ENCODE data around the gene SYTL5. TPM values are rescaled to one million over a fixed set of nuclear protein-coding genes. Genes with fewer than 3 reads are reported as not detected.

Gene SYTL5
- total RNA-seq, 1 experiment from 2014 or later: 4.3 TPM

DNA sequence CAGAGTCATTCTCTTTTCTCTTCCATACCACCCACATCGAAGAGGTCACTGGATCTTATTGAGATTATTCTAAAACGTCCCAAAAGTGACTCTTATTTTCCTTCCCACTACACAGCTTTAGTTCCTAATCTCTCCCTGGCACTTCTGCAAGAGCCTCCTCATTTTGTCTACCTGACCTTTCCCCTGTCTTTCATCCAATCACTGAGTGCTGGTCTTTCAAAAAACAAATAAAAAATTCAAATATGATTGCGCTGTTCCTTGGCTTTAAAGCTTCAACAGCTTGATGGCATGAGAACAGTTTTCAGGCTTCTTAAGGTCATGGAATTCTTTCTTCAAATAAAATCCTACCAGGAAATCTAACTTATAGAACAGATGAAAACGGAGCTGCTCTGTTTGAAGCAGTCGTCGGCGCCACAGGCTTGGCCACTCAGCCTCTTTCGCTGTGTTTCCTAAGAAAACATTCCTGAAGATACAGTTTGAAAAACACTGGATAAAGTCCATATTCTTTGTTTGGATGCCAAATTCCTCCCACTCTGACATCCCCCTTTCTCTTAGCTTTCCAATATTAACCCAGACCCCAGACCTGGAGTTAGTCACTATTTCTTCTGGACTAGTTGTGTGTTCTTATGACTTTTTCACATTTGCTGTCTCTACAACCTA, 12.5 kb downstream of the SYTL5 start:
- no peak for DNase-seq (ENCODE audit: low read depth)

DNA sequence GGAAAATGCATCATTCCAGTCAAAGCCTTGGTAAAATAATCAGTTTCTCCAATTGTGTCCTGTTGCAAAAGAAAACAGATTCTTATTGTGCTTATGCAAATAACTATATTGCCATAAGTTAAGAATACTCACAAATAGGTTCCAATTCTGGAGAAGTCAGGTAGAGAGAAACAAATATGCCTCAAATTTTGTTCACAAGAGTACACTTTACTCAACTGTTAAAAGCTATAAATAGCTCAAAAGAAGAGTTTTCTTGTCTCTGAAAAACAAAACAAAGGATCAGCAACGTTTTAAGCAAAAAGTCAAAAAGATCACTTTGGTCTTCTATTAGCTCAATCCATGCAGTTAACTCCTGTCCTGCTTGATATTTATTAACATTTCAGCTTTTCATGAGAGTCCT, 21.9 kb downstream of the SYTL5 start:
- no peak for DNase-seq (ENCODE audit: low read depth)

DNA sequence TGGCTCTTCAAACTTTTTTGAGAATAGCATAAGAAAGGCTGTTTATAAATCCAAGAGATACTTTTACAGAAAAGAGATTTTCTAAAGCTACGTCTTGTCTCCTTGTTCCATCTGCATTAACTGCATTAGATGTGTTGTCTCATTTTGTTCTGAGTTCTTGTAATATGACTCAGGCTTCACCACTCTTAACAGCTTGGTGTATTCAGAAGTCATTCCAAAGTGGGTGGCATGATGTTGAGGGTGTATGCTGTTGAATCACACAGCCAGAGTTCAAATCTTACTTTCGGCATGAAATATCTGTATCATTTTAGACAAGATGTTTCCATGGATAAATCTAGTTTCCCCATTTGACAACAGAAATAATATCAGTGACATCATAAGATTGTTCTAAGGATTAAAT, 30.1 kb downstream of the SYTL5 start:
- DNase-seq (ENCODE audit: low read depth): peak; percentile 38

DNA sequence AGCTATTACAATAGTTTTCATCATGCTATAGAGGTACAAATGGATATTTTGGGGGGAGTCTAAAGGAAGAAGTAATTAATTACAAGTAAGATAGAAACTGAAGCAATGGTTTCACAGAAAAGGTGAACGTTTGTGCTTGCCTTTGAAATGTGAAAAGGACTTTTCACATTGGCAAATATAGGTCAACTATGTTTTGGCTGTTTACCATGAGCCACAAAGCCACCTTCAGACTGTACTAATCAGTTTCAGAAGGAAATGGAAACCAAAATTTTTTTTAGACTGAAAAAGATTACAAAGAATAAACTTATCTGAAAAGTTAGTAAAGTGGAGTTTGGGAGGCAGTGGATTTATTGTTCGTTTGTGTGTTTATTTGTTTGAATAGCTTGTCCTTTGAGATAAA, 32.1 kb downstream of the SYTL5 start:
- DNase-seq (ENCODE audit: low read depth): no peak

DNA sequence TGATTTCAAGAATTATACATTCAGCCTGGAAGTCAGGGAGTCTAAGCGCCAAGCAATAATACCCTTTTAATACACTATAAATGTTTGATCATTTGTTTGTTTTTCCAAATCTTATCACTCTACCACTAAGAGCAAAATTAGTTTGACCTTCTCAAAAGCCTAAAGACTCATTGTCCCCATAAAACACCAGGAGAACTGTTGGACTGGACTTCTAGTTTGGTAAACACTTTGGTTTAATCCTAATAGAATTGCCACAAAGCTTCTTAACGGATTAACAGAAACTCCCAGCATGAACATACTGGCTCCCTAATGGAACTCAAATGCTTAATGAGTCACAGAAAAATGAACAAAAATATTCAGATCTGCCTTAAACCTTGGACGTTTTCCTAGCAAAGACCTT, 34.9 kb downstream of the SYTL5 start:
- no peak for DNase-seq (ENCODE audit: low read depth)

GRCh38 chrX:38044701-38045100, 38.3 kb downstream of the SYTL5 start:
- no peak for DNase-seq (ENCODE audit: low read depth)

DNA sequence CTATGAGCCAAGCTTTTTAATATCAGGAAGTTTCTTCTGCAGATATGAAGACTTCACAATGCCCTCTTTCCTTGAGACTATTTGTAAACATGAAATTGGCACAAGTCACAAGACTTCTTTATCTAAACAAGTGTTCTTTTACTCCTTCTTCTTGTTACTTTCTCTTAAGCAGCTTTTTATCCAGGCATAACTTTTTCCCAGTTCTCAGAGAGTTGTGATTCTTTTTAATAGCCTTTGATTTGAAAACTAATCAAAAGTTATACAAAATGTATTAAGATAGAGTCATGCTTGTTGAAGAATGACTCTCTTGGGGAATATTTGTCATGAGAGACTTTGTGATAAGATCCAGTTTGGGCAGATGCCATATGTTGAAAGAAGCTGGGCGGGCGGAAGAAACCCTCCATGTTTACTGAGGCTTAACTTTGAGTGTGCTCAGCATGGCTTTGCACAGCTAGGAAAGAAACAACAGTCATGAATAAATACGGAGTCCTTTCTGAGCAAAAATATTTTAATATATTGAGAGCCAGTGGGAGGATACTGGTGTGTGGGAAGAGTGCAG, 39.3 kb downstream of the SYTL5 start:
- no peak for DNase-seq (ENCODE audit: low read depth)

DNA sequence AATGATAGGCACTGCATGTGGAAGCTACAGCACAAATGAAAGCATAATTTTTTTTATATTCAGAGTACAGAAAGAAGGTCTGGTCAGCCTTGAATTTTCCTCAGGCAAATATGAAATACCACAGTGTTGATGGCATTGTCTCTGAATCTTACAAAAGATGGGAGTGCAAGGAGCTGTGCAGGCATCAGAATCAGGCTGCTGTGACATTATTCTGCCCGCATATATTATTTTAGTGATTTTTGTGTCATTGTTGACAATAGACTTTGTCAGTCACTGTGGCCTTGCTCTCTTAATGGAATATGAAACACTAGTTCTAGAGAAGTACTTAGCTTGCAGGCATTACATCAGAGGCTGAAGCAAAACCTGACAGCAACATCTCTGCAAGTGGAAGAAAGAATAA, 42.5 kb downstream of the SYTL5 start:
- DNase-seq (ENCODE audit: low read depth): no peak

GRCh38 chrX:38050806-38051205, 44.5 kb downstream of the SYTL5 start:
- no peak for DNase-seq (ENCODE audit: low read depth)

GRCh38 chrX:38052096-38052495, 45.7 kb downstream of the SYTL5 start:
- peak; percentile 95 for DNase-seq (ENCODE audit: low read depth)

DNA sequence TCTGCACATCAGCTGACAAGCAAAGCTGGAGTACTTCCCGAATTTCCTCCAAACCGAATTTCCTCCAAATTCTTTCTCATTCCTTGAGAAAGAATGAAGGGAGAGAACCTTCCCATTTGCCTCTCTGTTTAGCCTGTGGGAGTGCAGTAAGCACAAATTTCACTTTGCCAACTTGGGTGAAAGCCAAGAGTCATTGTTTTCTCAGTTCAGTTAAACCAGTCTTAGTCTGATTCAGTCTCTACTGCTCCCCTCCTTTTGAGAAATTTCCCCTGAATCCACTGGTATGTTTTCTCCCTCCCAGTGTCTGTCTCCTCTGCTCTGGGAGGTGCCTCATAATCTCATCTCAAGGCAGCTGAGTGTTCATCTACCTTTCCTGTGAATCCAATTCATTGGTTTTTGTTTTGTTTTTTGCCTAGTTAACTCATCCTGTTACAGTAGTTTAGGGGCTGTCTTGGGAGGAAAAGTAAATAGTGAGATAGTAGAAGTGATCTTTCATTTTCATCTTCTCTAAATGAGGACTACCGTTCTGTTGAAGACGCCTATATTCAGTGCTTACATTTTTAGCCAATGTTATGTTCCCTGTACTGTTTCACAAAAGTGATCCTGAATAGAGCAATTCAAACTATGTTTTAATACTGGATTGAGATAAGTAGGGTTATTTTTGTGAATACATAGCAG, 49.0 kb downstream of the SYTL5 start:
- DNase-seq (ENCODE audit: low read depth): peak; percentile 86

GRCh38 chrX:38060331-38060878, 54.1 kb downstream of the SYTL5 start:
- peak; percentile 84 for DNase-seq (ENCODE audit: low read depth)

DNA sequence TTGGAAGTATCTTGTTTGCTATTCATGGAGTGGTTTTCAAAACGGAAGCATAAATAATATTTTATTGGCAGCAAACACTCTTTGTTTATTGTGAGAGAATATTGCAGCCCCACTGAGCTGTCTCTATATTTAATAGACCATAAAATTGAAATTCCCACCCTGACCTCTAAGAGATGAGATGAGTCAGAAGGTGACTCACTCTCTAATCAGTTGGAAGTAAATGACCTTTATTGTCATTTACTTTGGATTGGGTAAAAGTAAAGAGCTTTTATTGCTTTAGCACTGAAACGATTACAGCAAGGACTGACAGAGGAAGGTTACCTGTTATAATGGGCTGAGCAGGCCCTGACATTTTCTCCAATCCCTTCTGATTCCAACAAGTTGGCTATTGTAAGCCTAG, 55.0 kb downstream of the SYTL5 start:
- peak; percentile 86 for DNase-seq (ENCODE audit: low read depth)

DNA sequence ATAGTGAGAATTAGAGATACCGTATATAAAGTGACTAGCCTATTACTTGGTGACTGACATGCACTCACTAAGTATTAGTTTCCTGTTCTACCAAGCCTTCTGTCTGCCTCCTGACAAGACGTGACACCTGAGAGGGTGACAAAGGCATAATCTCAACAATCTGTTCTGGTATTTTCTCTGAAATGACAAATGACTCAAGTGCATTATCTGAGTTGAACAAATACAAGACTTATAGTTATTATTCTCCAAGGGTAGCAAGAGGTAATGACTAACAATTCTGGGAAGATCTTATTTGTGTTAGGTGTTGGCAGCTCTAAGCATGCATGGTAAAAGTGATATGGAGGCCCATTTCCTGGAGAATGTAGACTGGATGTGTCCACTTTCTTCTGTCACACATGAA, 60.6 kb downstream of the SYTL5 start:
- DNase-seq (ENCODE audit: low read depth): no peak

DNA sequence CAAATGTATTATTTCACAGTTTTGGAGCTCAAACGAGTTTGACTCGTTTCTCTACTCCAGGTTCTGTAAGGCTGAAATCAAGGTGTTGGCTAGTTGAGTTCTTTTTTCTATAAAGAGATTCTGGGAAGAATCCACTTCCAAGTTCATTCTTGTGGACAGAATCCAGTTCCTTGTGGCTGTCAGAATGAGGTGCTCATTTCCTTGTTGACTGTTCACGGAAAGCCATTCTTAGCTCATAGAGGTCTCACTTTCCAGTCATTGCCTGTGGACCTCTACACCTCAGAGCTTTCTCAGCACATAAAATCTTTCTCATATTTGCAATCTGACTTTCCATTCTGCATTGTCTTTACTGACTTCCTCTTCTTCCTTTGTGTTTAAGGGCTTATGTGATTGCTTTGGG, 62.9 kb downstream of the SYTL5 start:
- DNase-seq (ENCODE audit: low read depth): no peak

DNA sequence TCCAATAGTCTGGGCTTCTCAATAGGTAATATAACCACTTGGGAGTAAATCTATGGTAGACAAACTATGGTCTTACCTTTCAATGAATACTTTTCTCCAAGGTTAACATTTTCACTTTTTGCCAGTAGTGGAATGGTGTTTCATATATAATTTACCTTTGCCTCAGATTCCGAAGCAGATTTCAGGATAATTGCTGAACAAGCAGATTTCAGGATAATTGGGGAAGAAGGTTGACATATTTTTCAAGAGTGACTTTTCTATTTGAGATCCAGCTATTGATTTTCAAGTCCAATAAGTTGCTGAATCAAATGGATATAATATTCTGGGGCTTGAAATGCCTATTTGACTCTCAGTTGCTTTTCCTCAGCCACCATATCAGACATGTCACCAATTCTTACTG, 63.6 kb downstream of the SYTL5 start:
- no peak for DNase-seq (ENCODE audit: low read depth)

DNA sequence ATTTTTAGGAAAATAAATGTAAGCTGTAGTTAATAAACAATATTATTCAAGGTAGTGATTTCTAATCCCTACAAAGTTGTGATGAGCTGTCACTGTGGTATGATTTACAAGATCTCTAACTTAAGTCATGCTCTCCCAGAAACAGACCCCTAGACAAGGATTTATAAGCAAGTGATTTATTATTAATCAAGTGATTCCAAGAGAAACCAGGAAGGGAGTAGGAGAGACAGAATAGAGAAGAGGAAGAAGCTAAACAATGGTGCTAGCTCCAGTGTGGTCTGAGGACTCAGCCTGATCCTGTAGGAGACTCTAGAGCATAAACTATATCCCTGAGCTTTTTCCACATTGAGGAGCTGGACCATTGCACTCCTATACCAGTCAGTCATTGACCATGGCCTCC, 73.1 kb downstream of the SYTL5 start:
- DNase-seq (ENCODE audit: low read depth): no peak

GRCh38 chrX:38080808-38081207, 74.5 kb downstream of the SYTL5 start:
- DNase-seq (ENCODE audit: low read depth): no peak

DNA sequence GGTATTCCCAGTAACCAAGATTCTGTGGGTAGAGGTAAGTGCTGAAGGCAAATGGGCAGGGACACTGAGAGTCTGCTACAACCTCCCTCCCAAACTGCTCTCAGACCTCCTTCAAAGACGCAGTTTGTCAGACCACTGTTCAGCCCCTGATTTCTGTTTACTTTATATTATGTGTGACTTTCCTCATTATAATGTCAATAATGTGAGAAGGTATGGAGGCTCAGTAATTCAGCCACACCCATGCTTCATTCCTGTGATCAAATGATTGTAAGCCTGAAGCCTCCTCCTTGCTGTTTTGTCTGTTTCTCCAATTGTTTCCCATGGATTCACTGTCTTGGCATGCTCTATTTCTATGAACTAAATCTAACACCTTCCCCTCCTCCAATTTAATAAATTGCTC, 75.6 kb downstream of the SYTL5 start:
- DNase-seq (ENCODE audit: low read depth): no peak

GRCh38 chrX:38082309-38082708, 76.0 kb downstream of the SYTL5 start:
- DNase-seq (ENCODE audit: low read depth): no peak

- DNase-seq (ENCODE audit: low read depth): no peak
Observed at GRCh38 chrX:38085813-38086212, 79.5 kb downstream of the SYTL5 start.

GRCh38 chrX:38086451-38087215, 80.3 kb downstream of the SYTL5 start:
- DNase-seq (ENCODE audit: low read depth): peak; percentile 1

Data from RPMI7951 (cell line).